Hepatocyte (in vitro differentiated cells): Measurements from ENCODE around the gene DDIAS. TPM values are rescaled to one million over a fixed set of nuclear protein-coding genes. Genes with fewer than 3 reads are reported as not detected.

ENCODE experiments used
- DNase-seq: peaks from one replicate; pipeline ENCODE4 v3.0.0-alpha.2; 2016; ENCODE audit warnings: low spot score
- H2AFZ ChIP-seq: fragments of 200-600 bp; sonication (generic); 2 replicates; pipeline ENCODE4 v1.6.0; 2016; ENCODE audit warnings: antibody characterized with exemption, mild to moderate bottlenecking
- H3K27ac ChIP-seq: fragments of 200-600 bp; sonication (generic); 2 replicates; pipeline ENCODE4 v1.5.1; 2016; ENCODE audit warnings: mild to moderate bottlenecking
- H3K27me3 ChIP-seq: fragments of 200-600 bp; sonication (generic); 2 replicates; pipeline ENCODE4 v1.6.1; 2016
- H3K36me3 ChIP-seq: fragments of 200-600 bp; sonication (generic); replicated peaks from 2 replicates; pipeline ENCODE4 v1.5.1; 2016; ENCODE audit warnings: low read depth; ENCODE audit not compliant: insufficient read depth
- H3K4me1 ChIP-seq: fragments of 200-600 bp; sonication (generic); 2 replicates; pipeline ENCODE4 v1.5.1; 2016; ENCODE audit warnings: mild to moderate bottlenecking, moderate library complexity; ENCODE audit not compliant: insufficient read depth
- H3K4me2 ChIP-seq: fragments of 200-600 bp; sonication (generic); 2 replicates; pipeline ENCODE4 v1.6.0; 2016
- H3K4me3 ChIP-seq: fragments of 200-600 bp; sonication (generic); 2 replicates; pipeline ENCODE4 v1.5.1; 2016; ENCODE audit warnings: mild to moderate bottlenecking
- H3K79me2 ChIP-seq: fragments of 200-600 bp; sonication (generic); 2 replicates; pipeline ENCODE4 v1.6.0; 2017; ENCODE audit warnings: mild to moderate bottlenecking
- H3K9me2 ChIP-seq: fragments of 200-600 bp; sonication (generic); replicated peaks from 2 replicates; pipeline ENCODE4 v1.6.0; 2017; ENCODE audit warnings: mild to moderate bottlenecking; ENCODE audit not compliant: insufficient read depth
- H3K9me3 ChIP-seq: fragments of 200-600 bp; sonication (generic); 2 replicates; pipeline ENCODE4 v1.5.1; 2016; ENCODE audit warnings: low read depth, mild to moderate bottlenecking
- H4K20me1 ChIP-seq: fragments of 200-600 bp; sonication (generic); 2 replicates; pipeline ENCODE4 v1.6.0; 2016; ENCODE audit warnings: mild to moderate bottlenecking; ENCODE audit not compliant: insufficient read depth, poor library complexity, severe bottlenecking
- CTCF ChIP-seq: fragments of 200-600 bp; sonication (generic); IDR thresholded peaks from 2 replicates; pipeline ENCODE4 v1.5.1; 2016; ENCODE audit warnings: antibody characterized with exemption, mild to moderate bottlenecking; ENCODE audit not compliant: poor library complexity
- EZH2 ChIP-seq: fragments of 200-600 bp; sonication (generic); IDR thresholded peaks from 2 replicates; pipeline ENCODE4 v1.6.1; 2016; ENCODE audit warnings: antibody characterized with exemption, mild to moderate bottlenecking, borderline replicate concordance
- EZH2phosphoT487 ChIP-seq: fragments of 200-600 bp; sonication (generic); IDR thresholded peaks from one replicate; pipeline ENCODE4 v1.6.1; 2018; ENCODE audit warnings: antibody characterized with exemption, mild to moderate bottlenecking, low read depth, moderate library complexity; ENCODE audit not compliant: unreplicated experiment, severe bottlenecking
- WGBS: methylation state at CpG from one replicate; pipeline ENCODE4 v1.1.6; 2016; ENCODE audit warnings: low lambda C conversion rate; ENCODE audit errors: missing lambda C conversion rate; 5-methylcytosine and 5-hydroxymethylcytosine counted together
- polyA plus RNA-seq: library from polyadenylated mRNA; unstranded; fragments of >200 nt; fragmentation: Nextera tagmentation; extraction: Ambion mirVana; gene quantifications from 2 replicates; pipeline ENCODE4 v1.2.1, GENCODE V29; 2016
- total RNA-seq: library from RNA; depleted of rRNA; stranded (reverse); fragments of >200 nt; gene quantifications from 2 replicates; pipeline ENCODE4 v1.2.3, GENCODE V29; 2014

Gene DDIAS
- total and polyA plus RNA-seq, 2 experiments from 2014 or later = 0.92 to 2.6 TPM

- no peaks in the 10 kb centered on the region for H3K9me3 ChIP-seq
- TF ChIP-seq EZH2 (no peak), CTCF (no peak), EZH2phosphoT487 (no peak)
- H3K4me2 ChIP-seq = no peak overlapping the region
Measured at GRCh38 chr11:82978422-82979099, 77.0 kb downstream of the DDIAS start.

GRCh38 chr11:82979824-82980223, 78.3 kb downstream of the DDIAS start:
- H3K79me2 ChIP-seq = no peaks in the 10 kb centered on the region
- H4K20me1 ChIP-seq = no peaks in the 10 kb centered on the region
- H3K27me3 ChIP-seq = no peaks in the 10 kb centered on the region
- no peaks in the 10 kb centered on the region for H3K9me3 ChIP-seq
- H3K4me2 ChIP-seq = no peak overlapping the region
- TF ChIP-seq EZH2 (no peak), EZH2phosphoT487 (no peak), CTCF (no peak)
- no peaks in the 10 kb centered on the region for H3K9me2 ChIP-seq
- DNase-seq = no peak
- no peaks in the 10 kb centered on the region for H3K36me3 ChIP-seq
- no peak overlapping the region for H2AFZ ChIP-seq
- no peaks in the 10 kb centered on the region for H3K4me1 ChIP-seq
- no peak overlapping the region for H3K4me3 ChIP-seq
- H3K27ac ChIP-seq = no peak overlapping the region

More at GRCh38 chr11:82978422-82979099, 77.0 kb downstream of the DDIAS start:
- DNase-seq = no peak
- Histone ChIP-seq H3K4me3 (no peak overlapping the region), H3K36me3 (no peaks in the 10 kb centered on the region), H3K79me2 (no peaks in the 10 kb centered on the region), H3K4me1 (no peaks in the 10 kb centered on the region), H3K27me3 (no peaks in the 10 kb centered on the region), H4K20me1 (no peaks in the 10 kb centered on the region), H2AFZ (no peak overlapping the region), H3K27ac (no peak overlapping the region), H3K9me2 (no peaks in the 10 kb centered on the region)
- WGBS = 79% methylated on average over 6 of the region's 6 CpGs

- H4K20me1 ChIP-seq = no peaks in the 10 kb centered on the region
- TF ChIP-seq CTCF (no peak), EZH2phosphoT487 (no peak), EZH2 (no peak)
- no peaks in the 10 kb centered on the region for H3K4me1 ChIP-seq
- no peaks in the 10 kb centered on the region for H3K36me3 ChIP-seq
- H3K79me2 ChIP-seq = no peaks in the 10 kb centered on the region
- DNase-seq = no peak
- no peak overlapping the region for H3K27ac ChIP-seq
- H3K4me3 ChIP-seq = no peak overlapping the region
- no peaks in the 10 kb centered on the region for H3K9me2 ChIP-seq
- H3K27me3 ChIP-seq = no peaks in the 10 kb centered on the region
- no peaks in the 10 kb centered on the region for H3K9me3 ChIP-seq
- H2AFZ ChIP-seq = no peak overlapping the region
- H3K4me2 ChIP-seq = no peak overlapping the region
Measured at GRCh38 chr11:82980292-82980691, 78.8 kb downstream of the DDIAS start.

DNA sequence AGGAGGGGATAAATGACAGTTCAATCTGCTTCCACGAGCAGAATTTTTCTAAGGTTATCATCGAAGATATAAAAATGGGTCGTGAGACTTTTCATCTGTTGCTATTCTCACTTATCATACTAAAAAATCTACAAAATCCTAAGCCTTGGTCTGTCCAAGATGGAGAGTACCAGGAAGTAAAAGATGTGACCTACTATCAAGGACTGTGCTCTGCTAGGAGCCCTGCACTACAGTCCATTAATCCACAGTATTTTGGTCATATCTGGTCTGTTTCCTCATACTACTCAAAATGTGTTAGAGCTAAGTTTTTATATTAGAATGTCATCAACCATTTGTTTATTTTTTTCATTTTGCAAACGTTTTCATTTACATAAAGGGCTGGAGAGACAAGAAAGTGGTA, 79.4 kb downstream of the DDIAS start:
- no peaks in the 10 kb centered on the region for H4K20me1 ChIP-seq
- H3K4me3 ChIP-seq = no peak overlapping the region
- TF ChIP-seq EZH2 (no peak), CTCF (no peak)
- H3K36me3 ChIP-seq = no peaks in the 10 kb centered on the region
- H2AFZ ChIP-seq = no peak overlapping the region
- no peak overlapping the region for H3K27ac ChIP-seq
- no peaks in the 10 kb centered on the region for H3K27me3 ChIP-seq
- H3K9me3 ChIP-seq = no peaks in the 10 kb centered on the region
- H3K4me2 ChIP-seq = no peak overlapping the region
- no peak for DNase-seq
- no peaks in the 10 kb centered on the region for H3K9me2 ChIP-seq
- H3K79me2 ChIP-seq = no peaks in the 10 kb centered on the region
- WGBS = 89% methylated on average over 4 of the region's 4 CpGs
- H3K4me1 ChIP-seq = no peaks in the 10 kb centered on the region
